Panc1 (cell line): Measurements from ENCODE around the gene ARHGEF6. TPM values are rescaled to one million over a fixed set of nuclear protein-coding genes. Genes with fewer than 3 reads are reported as not detected.

Experiments used
- ATAC-seq: fragments of 200-7000 bp; cut with Tn5 transposase; 2 replicates; pipeline ENCODE4 v1.9.1; 2020; ENCODE audit warnings: mild to moderate bottlenecking, moderate library complexity
- BruUV-seq: library from RNA; stranded (reverse); fragments of 400-500 nt; replicated peaks from 2 replicates; lab custom pipeline; 2021; lab: Mats Ljungman, UMichigan
- CTCF ChIA-PET: fragments of 300-600 bp; sonication (Branson Sonifier 250); formaldehyde crosslinking; loops from one replicate; lab custom pipeline; 2022; ENCODE audit warnings: antibody characterized with exemption; lab: Charles Lee
- POLR2A ChIA-PET: fragments of 300-600 bp; sonication (Branson Sonifier 250); formaldehyde crosslinking; loops from one replicate; lab custom pipeline; 2022; ENCODE audit warnings: antibody characterized with exemption; lab: Charles Lee
- DNase-seq: peaks from one replicate; pipeline ENCODE4 v3.0.0-alpha.2; 2010; ENCODE audit warnings: low read depth, low spot score
- H3K27ac ChIP-seq: 2 replicates; pipeline ENCODE4 v1.5.1; 2011; ENCODE audit warnings: mild to moderate bottlenecking, low read length, inconsistent platforms
- H3K27me3 ChIP-seq: fragments of 200-500 bp; sonication (Bioruptor generic); 2 replicates; pipeline ENCODE4 v1.6.0; 2014; ENCODE audit warnings: low read length, inconsistent platforms; ENCODE audit not compliant: control insufficient read depth, insufficient read depth
- H3K36me3 ChIP-seq: fragments of 200-500 bp; sonication (Bioruptor generic); 2 replicates; pipeline ENCODE4 v1.5.1; 2014; ENCODE audit warnings: inconsistent platforms, mild to moderate bottlenecking, low read length, moderate library complexity; ENCODE audit not compliant: control insufficient read depth, insufficient read depth
- H3K4me1 ChIP-seq: 2 replicates; pipeline ENCODE4 v1.5.1; 2011; ENCODE audit warnings: inconsistent platforms, mild to moderate bottlenecking, low read length, moderate library complexity; ENCODE audit not compliant: control insufficient read depth, insufficient read depth
- H3K4me3 ChIP-seq, 2 experiments: 2 replicates each; pipeline ENCODE4 v1.5.1; 2011 to 2012; ENCODE audit warnings: low read depth in 2 of 2, low read length in 2 of 2, mild to moderate bottlenecking in 2 of 2, inconsistent platforms in 1 of 2, moderate library complexity in 1 of 2
- H3K9me3 ChIP-seq: fragments of 200-500 bp; sonication (Bioruptor generic); 2 replicates; pipeline ENCODE4 v1.5.1; 2014; ENCODE audit warnings: low read depth, mild to moderate bottlenecking, inconsistent platforms, low read length, moderate library complexity; ENCODE audit not compliant: control insufficient read depth, insufficient read depth
- POLR2AphosphoS5 ChIP-seq: IDR thresholded peaks from 2 replicates; pipeline ENCODE4 v1.6.1; 2012; ENCODE audit warnings: mild to moderate bottlenecking, low read depth, low read length, moderate library complexity
- SIN3A ChIP-seq: IDR thresholded peaks from 2 replicates; pipeline ENCODE4 v1.6.1; 2012; ENCODE audit warnings: low read depth, mild to moderate bottlenecking, low read length, moderate library complexity, borderline replicate concordance; ENCODE audit not compliant: insufficient read depth
- TCF7L2 ChIP-seq: IDR thresholded peaks from 2 replicates; pipeline ENCODE4 v1.6.1; 2011; ENCODE audit warnings: mild to moderate bottlenecking, low read depth, low read length, inconsistent platforms
- in situ Hi-C: cut with HindIII; loops from 2 replicates; pipeline ENCODE4 v1.10.0; 2016; ENCODE audit warnings: low sequenced_read_pairs, low pct_unique_long_range_greater_than_20kb
- intact Hi-C: fragments of 100-400 bp; cut with micrococcal nuclease; formaldehyde crosslinking; loops from one replicate; pipeline ENCODE4 v1.10.0; 2022; ENCODE audit not compliant: unreplicated experiment
- total RNA-seq: library from RNA; stranded (reverse); gene quantifications from one replicate; pipeline ENCODE4 v1.2.1, GENCODE V29; 2021; ENCODE audit not compliant: unreplicated experiment
- TF ChIP-seq, protein P1 (sequence below): fragments of 450-650 bp; IDR thresholded peaks from 2 replicates; pipeline ENCODE4 v1.5.1; 2017; ENCODE audit warnings: mild to moderate bottlenecking
- TF ChIP-seq, protein P2 (sequence below), 2 experiments: IDR thresholded peaks; 2 replicates each; pipeline ENCODE4 v1.6.1; 2011 to 2012; ENCODE audit warnings: low read depth in 2 of 2, control low read depth in 1 of 2, low read length in 1 of 2, mild to moderate bottlenecking in 1 of 2, moderate library complexity in 1 of 2; ENCODE audit not compliant: insufficient read depth in 1 of 2

The ARHGEF6 gene
- total RNA-seq, 1 experiment from 2014 or later = 35.5 TPM

DNA sequence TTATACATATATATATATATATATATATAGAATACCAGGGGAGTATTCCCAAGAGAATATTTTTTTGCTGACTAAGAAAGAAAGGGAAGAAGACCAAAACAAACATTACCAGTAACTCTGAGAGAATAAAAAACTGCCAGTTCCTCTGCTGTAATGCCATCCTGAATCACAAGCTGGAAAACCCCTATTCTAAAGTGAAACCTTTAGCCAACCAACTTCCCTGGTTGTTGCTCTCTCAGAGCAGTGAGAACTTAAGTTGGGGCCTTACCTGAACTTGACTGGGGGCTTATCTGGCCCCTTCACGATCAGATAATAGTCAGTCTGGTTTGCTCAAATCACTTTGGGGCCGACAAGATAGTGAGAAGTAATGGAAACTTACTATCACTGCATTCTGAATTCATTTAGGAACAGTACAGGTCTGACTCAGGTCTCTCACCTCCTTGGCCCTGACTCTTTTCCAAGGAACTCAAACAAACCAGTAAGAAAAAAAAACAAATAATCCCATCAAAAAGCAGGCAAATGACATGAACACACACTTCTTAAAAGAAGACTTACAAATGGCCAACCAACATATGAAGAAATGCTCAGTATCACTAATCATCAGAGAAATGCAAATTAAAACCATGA lies 70.3 kb downstream of the ARHGEF6 start:
- Histone ChIP-seq H3K4me3 (no peak overlapping the region), H3K27me3 (no peaks in the 10 kb centered on the region), H3K4me1 (peaks cover 10% of the 10 kb centered on the region), H3K36me3 (no peaks in the 10 kb centered on the region), H3K9me3 (no peaks in the 10 kb centered on the region), H3K27ac (peak overlapping the region; percentile 64)
- DNase-seq = no peak
- CTCF ChIA-PET = interaction anchor here (0.7 kb wide), 2 partner anchors 30 to 281 kb away, joined by 3 to 5 read pairs; no protein-coding TSS in a partner anchor
- in situ Hi-C loops = no loop called here
- POLR2A ChIA-PET = interaction anchor here (0.7 kb wide), 1 partner anchor 170 kb away, joined by 3 read pairs; no protein-coding TSS in a partner anchor
- TF ChIP-seq, protein P1, sequence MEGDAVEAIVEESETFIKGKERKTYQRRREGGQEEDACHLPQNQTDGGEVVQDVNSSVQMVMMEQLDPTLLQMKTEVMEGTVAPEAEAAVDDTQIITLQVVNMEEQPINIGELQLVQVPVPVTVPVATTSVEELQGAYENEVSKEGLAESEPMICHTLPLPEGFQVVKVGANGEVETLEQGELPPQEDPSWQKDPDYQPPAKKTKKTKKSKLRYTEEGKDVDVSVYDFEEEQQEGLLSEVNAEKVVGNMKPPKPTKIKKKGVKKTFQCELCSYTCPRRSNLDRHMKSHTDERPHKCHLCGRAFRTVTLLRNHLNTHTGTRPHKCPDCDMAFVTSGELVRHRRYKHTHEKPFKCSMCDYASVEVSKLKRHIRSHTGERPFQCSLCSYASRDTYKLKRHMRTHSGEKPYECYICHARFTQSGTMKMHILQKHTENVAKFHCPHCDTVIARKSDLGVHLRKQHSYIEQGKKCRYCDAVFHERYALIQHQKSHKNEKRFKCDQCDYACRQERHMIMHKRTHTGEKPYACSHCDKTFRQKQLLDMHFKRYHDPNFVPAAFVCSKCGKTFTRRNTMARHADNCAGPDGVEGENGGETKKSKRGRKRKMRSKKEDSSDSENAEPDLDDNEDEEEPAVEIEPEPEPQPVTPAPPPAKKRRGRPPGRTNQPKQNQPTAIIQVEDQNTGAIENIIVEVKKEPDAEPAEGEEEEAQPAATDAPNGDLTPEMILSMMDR = no peak
- TF ChIP-seq SIN3A = no peak
- no peak for TF ChIP-seq POLR2AphosphoS5
- no peak for TF ChIP-seq TCF7L2
- TF ChIP-seq, protein P2, sequence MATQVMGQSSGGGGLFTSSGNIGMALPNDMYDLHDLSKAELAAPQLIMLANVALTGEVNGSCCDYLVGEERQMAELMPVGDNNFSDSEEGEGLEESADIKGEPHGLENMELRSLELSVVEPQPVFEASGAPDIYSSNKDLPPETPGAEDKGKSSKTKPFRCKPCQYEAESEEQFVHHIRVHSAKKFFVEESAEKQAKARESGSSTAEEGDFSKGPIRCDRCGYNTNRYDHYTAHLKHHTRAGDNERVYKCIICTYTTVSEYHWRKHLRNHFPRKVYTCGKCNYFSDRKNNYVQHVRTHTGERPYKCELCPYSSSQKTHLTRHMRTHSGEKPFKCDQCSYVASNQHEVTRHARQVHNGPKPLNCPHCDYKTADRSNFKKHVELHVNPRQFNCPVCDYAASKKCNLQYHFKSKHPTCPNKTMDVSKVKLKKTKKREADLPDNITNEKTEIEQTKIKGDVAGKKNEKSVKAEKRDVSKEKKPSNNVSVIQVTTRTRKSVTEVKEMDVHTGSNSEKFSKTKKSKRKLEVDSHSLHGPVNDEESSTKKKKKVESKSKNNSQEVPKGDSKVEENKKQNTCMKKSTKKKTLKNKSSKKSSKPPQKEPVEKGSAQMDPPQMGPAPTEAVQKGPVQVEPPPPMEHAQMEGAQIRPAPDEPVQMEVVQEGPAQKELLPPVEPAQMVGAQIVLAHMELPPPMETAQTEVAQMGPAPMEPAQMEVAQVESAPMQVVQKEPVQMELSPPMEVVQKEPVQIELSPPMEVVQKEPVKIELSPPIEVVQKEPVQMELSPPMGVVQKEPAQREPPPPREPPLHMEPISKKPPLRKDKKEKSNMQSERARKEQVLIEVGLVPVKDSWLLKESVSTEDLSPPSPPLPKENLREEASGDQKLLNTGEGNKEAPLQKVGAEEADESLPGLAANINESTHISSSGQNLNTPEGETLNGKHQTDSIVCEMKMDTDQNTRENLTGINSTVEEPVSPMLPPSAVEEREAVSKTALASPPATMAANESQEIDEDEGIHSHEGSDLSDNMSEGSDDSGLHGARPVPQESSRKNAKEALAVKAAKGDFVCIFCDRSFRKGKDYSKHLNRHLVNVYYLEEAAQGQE (IDR thresholded peaks at IDR 0.05; ENCODE audit: insufficient read depth in 1 of 2, low read depth in 2 of 2, low read length in 1 of 2) = no peak
- BruUV-seq = no TSS peak
- intact Hi-C loops = loop anchor here (2.0 to 10.0 kb wide), 2 partner anchors 144 to 214 kb away; no protein-coding TSS in a partner anchor
- peak; percentile 71 for ATAC-seq

DNA sequence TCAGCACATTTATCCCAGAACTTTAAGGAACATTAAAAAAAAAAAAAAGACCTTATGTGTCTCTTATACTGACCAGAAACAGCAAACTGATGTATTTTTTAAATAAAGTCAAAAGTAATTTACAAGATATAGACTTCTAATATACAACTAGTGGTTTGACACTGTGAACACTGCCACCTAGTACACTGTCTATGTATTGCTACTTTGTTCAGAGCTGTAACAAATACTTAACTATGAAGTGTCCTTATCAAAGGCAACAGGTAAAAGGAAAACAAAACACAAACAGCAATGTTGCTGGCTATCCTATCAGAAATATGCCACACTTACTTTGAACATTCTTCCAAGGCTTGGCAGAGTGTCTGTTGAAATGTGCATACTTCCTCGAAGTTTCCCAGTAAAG lies 72.4 kb downstream of the ARHGEF6 start:
- ATAC-seq = peak; percentile 65; the same call in 1 of the 2 replicates
- DNase-seq = no peak
- BruUV-seq = no TSS peak
- H3K27me3 ChIP-seq = no peaks in the 10 kb centered on the region
- ChIA-PET CTCF (interaction anchor here (0.5 to 0.7 kb wide), 4 partner anchors 19 to 935 kb away, joined by 4 to 10 read pairs (median 6); no protein-coding TSS in a partner anchor), POLR2A (no interaction called here)
- H3K36me3 ChIP-seq = no peaks in the 10 kb centered on the region
- no peak overlapping the region for H3K27ac ChIP-seq
- in situ Hi-C loops = no loop called here
- H3K9me3 ChIP-seq = no peaks in the 10 kb centered on the region
- intact Hi-C loops = no loop called here
- TF ChIP-seq SIN3A (no peak), POLR2AphosphoS5 (no peak), TCF7L2 (no peak)
- TF ChIP-seq, protein P2 (IDR thresholded peaks at IDR 0.05; ENCODE audit: insufficient read depth in 1 of 2, low read depth in 2 of 2, low read length in 1 of 2) = no peak
- TF ChIP-seq, protein P1 = peak; percentile 66; the same call in 1 of the 2 replicates
- no peak overlapping the region for H3K4me3 ChIP-seq
- H3K4me1 ChIP-seq = peaks cover 10% of the 10 kb centered on the region
